Astrocyte of the hippocampus (primary cell): ENCODE data around the gene STARD8.
"Not testable (repeated sequence)": the region's sequence is repeated elsewhere in the genome, so short reads cannot be mapped to it uniquely, and the experiment has no call there.

Experiments
- DNase-seq: peaks from one replicate; pipeline ENCODE4 v3.0.0; 2011; ENCODE audit warnings: low read depth, low spot score

The STARD8 gene

GRCh38 chrX:68717663-68718442 is 70.4 kb downstream of the STARD8 start:
- no peak for DNase-seq

- no peak for DNase-seq
Observed at GRCh38 chrX:68718443-68718820, 71.0 kb downstream of the STARD8 start.

- DNase-seq: no peak
Observed at GRCh38 chrX:68719181-68719903, 71.9 kb downstream of the STARD8 start.

GRCh38 chrX:68719904-68720614 is 72.6 kb downstream of the STARD8 start:
- no peak for DNase-seq

- no peak for DNase-seq
Observed at GRCh38 chrX:68720851-68721250, 73.4 kb downstream of the STARD8 start.

- DNase-seq: no peak
Observed at GRCh38 chrX:68721546-68721945, 74.1 kb downstream of the STARD8 start.

GRCh38 chrX:68721991-68722860 is 74.8 kb downstream of the STARD8 start:
- no peak for DNase-seq

GRCh38 chrX:68723491-68724155 is 76.2 kb downstream of the STARD8 start:
- no peak for DNase-seq

- DNase-seq: no peak
Observed at GRCh38 chrX:68724531-68725020, 77.1 kb downstream of the STARD8 start.

GRCh38 chrX:68725756-68726365 is 78.4 kb downstream of the STARD8 start:
- no peak for DNase-seq

GRCh38 chrX:68726366-68726765 is 78.9 kb downstream of the STARD8 start:
- no peak for DNase-seq

GRCh38 chrX:68727696-68728095 is 80.2 kb downstream of the STARD8 start:
- no peak for DNase-seq

GRCh38 chrX:68728186-68728585 is 80.7 kb downstream of the STARD8 start:
- no peak for DNase-seq

GRCh38 chrX:68731254-68731653 is 83.8 kb downstream of the STARD8 start:
- no peak for DNase-seq

- DNase-seq: peak; percentile 48
Observed at GRCh38 chrX:68732906-68733493, 85.5 kb downstream of the STARD8 start.

GRCh38 chrX:68735266-68735665 is 87.8 kb downstream of the STARD8 start:
- DNase-seq: no peak

- not testable (repeated sequence) for DNase-seq
Observed at GRCh38 chrX:68741864-68742263, 94.4 kb downstream of the STARD8 start.

GRCh38 chrX:68743754-68744153 is 96.3 kb downstream of the STARD8 start:
- no peak for DNase-seq

- DNase-seq: no peak
Observed at GRCh38 chrX:68746988-68747387, 99.5 kb downstream of the STARD8 start.

- no peak for DNase-seq
Observed at GRCh38 chrX:68748030-68748429, 100.6 kb downstream of the STARD8 start.
